Middle frontal gyrus (tissue), 1 donor: ENCODE results near the gene CYFIP1.

Experiments used
- DNase-seq: peaks from one replicate; pipeline ENCODE4 v3.0.0-alpha.2; 2015; ENCODE audit warnings: low spot score; ENCODE audit errors: extremely low spot score

CYFIP1 gene

DNA sequence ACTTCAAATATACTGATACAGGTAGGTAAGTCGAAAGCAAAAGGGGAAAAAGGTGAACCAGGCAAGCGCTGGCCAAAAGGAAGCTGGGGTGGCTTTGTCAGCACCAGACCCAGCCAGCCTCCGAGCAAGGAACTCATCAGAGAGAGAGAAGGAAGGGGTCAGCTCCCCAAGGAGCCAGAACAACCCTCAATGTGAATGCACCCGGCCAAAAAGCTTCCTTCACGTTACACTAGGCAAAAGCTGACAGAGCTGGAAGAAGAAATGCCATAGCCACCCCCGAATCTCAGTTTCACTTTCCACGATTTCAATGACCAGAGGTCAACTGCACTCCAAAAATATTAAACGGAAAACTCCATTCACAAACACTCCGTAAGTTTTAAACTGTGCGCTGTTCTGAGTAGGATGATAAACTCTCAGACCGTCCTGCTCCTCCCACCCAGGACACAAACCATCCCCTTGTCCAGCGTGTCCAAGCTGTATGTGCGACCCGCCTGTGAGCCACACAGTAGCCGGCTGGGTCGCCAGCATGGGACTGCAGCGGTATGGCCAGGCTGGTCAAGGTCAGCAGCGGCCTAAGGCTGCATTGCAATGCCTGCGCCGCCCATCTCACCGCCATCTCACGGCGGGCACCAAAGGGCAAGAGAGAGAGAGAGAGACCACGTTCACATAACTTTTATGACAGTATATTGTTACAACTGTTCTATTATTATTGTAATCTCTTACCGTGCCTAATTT is 29.7 kb downstream of the CYFIP1 start:
- no peak for DNase-seq

DNA sequence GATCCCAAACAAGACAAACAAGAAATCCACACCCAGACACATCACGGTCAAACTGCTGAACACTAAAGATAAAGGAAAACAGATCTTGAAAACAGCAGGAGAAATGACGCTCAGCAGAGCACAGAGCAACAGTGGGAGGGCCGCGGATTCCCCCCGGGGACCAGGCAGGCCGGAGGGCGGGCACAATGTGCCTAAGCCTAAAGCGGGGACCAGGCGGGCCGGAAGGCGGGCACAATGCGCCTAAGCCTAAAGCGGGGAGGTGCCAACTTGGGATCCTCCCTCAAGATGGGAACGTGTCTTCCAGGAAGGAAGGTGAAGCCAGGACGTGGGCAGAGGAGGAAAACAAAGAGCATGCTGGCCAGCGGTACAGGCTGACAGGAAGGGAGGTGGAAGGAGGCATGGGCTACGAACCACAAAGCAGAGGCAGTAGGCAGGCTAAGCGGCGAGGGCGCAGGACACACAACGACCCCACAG is 31.1 kb downstream of the CYFIP1 start:
- no peak for DNase-seq

DNA sequence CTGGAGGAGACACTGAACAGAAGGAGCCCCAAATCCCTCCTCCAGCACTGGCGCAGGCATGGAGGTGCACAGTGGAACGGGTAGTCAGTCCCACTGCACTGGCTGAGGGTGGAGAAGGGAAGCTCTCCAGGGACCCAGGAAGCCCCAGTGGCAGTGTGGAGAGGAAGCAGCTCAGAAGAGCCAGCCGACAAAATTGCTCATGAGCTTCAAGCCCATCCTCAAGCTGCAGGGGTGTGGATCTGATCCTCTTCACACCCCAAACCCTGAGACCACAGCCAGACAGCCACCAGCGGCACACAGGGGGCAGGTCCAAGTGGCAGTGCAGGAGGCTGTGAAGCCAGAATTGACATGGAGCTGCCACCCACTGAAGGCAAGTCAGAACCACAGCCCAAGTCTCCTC is 32.1 kb downstream of the CYFIP1 start:
- no peak for DNase-seq

DNA sequence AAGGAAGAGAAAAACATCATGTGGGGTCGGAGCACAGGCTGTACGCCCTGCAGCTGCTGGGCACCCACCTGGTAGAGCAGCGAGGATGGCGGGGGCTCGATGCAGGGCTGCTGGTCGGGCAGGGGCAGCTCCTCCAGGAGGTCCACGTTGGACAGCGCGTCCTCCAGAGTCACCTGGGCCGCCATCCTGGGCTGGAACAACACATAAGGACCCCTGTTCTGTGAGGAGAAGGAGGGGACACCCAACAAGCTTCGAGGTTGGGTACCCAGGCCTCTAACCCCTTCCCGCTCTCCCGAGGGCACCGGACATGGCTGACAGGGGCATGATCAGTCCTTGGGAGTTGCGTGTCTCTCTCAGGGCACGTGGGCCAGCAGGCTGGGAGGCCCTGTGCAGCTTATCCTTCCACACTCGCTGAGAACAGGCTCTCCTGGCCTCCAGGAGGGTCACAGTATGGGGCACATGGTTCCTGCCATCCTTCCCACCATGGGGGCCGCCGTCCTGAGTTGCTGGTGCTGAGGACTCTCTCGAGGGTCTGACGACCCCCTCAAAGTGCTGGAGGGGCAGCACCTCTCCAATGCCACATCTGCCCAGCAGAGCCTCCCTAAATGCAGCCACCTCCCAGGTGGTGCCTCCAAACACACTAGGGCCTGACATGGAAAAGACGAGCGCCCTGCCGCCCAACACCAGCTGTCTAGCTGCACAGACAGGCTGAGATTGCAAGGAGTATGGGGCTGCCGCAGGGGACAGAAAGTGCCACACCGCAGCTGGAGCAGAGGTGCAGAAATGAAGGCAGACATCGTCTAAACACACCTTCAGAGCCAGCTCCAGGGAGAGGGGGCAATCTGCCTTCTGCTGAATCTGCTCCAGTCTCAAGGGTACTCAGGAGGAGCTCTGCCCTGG is 32.8 kb downstream of the CYFIP1 start:
- DNase-seq: no peak

DNA sequence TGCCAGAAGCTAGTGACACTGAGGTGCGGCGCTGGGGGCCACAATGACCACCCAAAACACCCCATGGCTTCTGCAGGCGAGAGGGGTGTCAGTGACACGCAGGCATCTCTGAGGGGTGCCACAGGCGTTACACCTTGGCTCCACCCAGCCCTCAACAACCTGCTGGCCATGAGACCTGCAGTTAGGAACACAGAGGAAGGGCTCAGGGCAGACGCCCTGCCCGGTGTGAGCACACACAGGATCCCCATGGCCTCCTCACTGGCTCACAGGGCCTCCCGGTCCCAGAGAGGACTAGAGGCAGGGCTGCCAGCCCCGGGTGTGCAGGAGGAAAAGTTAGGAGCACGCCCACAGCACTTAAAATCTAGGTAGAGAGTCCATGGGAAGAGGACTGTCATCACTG is 35.1 kb downstream of the CYFIP1 start:
- DNase-seq: no peak

DNA sequence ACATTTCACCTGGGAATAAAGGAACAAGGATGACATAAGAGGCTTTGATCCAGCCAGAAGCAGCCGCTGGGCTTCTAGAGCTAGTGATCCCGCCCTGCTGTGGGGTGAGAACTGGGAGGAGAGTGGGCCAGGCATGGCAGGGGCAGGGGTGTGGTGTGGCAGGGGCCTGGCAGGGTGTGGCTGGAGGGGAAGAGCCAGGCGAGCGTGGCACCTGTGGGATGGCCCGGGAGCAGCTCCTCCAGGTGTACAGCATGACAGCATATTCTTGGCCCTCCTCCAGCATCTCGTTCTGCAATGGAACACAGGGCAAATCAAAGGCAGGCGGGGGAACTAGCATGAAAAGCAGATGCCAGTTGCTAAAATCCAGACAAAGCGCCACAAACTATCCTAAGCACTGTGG is 35.5 kb downstream of the CYFIP1 start:
- no peak for DNase-seq

DNA sequence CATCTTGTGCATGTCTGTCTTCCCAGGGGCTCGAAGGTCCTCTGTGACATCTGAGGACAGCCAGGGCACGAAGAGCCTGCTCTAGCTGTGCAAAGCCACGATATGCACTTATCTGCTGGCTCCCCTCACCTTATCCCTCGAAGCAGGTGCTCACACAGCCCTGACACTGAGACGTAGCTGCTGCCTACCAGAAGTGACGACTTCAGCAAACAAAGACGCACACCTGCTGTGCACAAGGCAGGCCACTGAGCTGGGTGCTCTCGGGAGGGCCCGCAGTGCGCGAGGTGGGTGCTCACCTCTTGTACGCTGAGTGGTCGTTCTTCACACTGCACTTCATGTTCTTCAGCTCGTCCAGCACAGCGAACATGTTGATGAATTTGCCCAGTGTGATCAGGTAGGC is 37.3 kb downstream of the CYFIP1 start:
- DNase-seq: no peak

DNA sequence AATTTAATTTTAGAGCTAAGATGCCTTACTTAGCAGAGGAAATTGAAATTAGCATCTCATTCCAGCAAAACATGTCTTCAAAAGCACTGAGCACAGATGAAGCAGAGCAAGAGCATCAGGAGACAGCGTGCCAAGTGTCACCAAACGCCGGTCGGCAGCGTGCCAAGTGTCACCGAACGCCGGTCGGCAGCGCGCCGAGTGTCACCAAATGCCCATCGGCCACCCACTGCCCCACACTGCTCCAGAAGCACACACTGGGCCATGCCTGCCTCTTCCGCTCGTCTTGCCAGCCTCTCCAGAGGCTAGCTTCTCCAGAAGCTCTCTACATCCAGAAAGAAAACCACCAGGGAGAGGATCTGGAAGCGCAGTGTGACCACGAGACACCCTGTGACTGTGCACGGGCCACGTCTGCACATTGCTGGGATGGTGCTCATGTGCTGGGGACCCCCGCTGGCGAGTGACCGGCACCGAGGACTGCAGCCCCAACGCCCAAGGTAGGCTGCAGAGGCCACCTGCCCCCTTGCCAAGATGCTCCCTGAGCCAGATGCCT is 37.8 kb downstream of the CYFIP1 start:
- no peak for DNase-seq

DNA sequence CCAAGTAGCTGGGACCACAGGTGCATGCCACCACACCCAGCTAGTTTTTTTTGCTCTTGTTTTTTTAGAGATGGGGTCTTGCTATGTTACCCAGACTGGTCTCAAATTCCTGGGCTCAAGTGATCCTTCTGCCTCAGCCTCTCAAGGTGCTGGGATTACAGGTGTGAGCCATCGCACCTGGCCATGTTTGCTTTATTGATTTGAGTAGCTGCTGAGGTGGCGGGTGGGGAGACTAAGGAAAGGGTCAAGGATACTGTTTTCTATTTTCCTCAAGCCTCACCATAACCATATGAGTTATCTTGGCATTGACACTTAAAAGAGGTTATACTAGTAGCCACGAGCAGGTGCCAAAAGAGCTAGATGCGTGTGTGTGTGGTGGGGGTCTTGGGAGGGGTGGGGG is 39.0 kb downstream of the CYFIP1 start:
- DNase-seq: no peak

DNA sequence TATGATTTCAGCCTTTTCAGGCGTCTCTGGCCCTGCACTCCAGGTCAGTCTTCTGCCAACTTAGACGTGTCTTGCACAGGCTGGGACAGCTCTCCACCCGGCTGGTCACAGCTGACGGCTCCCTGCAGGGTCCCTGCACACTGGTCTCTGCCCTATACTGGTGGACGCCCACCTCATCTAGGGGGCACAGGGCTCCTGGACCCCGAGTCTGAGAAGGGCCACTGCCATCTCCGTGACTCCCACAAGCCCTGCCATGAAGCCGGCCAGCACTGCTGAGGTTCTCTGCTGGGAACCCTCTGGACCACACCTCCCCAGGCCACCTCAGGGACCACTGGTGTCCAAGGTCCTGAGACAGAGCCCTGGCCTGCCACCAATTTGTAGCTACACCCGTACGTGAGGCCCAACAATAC is 40.5 kb downstream of the CYFIP1 start:
- no peak for DNase-seq

DNA sequence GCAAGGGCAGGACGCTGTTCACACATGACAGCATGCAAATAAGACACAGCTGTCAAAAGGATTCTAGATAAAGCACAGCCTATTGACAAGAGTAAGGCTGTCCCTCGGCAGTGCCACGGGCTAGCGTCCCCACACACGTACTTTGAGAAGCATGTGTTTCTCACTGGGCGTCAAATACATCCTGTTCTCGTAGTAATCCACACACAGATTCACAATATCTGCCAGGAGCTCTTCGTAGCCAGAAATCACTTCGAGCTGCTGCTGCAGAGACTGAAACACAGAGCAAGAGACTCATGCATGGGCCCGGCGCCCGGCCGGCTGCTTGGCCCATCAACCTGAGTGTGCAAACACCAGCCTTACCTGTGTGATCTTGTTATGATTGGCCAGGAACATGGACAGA is 41.1 kb downstream of the CYFIP1 start:
- peak; percentile 18 for DNase-seq

DNA sequence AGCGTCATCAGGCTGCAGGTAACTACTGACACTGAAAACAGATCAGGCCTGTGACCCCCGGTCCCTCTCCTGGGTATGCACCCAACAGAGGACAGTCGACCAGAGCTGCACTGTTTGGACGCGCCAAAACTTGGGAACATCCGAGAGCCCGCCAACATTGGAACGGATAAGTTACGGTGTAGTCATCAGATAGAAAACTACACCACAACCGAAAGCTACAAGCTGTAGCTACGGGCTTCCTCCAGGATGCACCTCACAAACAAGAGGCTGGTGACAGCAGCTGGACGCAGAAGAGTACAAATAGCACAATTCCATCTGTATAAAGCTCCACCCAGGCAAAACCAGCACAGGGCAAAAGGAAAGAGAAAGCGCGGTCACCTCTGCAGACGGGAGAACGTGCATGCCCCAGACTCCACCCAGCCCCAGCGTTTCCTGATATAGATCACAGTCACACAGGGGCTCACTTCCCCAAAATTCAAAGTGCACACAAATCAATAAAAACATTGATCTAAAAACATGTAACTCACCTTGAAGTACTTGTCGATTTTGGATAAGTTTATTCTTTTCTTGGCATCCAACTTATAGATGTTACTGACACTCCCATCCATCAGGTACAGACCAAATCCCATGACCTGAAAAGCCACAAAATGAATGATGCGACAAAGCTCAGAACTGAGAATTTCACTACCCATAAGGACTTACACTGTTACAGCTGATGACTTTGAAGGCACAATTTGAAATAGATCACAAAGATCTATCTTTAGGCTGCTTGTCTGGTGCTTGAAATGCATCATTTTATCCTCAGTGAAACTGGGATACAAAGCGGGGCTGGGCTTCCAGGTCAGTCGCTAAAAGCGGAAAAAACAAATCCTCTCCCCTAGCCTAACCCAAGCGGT is 43.3 kb downstream of the CYFIP1 start:
- DNase-seq: no peak

DNA sequence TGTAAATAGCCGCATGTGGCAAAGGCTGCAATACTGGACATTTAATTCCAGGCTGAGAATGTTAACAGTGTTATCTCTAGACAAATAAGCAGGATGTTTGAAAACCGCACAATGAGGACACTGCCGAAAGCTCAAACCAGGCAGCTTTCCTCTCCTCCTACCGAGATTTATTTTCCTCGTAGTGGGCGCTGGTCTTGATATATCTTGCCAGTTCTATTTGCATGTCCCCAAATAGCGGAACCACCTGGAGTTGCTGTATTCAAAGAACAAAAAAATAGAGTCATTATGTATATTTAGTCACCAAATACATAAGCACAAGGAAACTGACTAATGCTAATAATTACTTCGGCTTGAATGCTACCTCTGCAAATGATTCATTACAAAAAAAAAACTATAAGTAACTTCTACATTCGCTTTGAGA is 46.5 kb downstream of the CYFIP1 start:
- no peak for DNase-seq

DNA sequence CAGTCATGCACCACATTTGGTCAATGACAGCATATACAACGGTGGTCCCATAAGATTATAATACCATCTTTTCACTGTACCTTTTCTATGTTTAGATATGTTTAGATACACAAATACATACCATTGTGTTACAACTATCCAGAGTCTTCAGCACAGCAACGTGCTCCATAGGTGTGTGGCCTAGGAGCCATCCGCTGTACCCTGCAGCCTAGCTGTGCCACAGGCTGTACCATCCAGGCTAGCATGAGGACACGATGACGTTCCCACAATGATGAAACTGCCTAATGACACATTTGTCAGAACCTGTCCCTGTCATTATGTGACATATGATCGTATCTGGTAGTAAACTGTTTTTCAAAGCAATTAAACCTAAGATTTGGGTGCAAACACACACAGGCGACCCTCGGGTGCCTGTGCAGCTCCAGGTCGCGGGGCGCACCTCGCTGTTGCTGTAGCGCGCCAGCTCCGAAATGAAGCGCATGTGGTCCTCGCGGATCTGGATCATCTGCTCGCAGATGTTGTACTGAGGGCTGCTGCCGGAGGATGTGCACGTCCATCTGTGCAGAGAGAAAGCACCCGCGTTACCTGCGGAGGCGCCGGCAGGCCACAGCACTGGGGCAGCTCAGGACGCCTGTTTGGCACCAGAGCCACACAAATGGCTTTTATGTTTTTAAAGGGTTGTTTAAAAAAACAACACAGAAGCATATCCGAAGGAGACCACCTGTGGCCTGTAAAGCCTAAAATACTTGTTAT is 48.2 kb downstream of the CYFIP1 start:
- no peak for DNase-seq

DNA sequence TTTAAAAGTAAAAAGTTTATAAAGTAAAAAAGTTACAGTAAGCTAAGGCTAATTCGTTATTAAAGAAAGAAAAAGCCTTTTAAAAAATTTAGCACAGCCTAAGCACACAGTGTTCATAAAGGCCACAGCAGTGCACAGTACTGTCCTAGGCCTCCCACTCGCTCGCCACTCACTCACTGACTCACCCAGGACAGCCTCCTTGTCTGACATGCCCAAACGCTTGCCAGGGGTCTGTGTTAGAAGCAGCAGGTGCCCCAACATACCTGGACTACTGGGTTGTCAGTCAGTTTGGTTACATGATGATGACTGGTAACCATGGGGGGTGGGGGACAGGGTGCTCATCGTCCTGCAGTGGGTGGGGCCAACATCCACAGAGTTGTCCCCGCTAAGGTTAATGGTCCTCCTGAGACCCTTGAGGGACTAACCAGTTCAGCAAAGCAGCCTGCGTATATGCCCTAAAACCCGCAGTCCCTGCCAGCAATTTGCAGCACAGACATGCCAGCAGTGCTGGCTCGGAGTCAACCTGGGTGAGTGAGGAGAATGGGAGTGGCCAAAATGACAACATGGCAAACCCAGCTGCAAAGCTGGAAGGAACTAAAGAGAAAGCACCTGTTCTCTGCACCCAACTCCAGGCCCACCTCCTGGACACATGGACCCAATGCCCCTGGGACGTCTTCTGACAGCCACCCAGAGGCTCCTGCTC is 49.2 kb downstream of the CYFIP1 start:
- DNase-seq: no peak

DNA sequence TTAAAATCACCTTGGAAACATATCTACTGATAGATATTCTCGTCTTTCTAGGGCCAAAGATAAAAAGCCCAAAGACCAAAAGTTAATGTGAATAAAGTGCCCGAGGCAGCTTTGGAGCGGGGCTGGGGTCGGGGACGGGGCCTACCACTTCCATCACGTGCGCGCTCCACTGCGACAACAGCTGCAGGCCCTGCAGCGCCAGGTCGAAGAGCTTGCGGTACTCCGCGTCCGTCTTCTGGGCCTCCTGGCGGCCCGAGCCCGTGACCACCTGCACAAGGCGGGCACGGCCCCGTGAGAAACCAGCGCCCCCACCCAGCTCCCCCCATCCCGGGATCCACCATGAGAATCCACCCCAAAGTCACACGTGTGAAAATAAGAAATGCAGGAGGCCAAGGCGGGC is 52.4 kb downstream of the CYFIP1 start:
- no peak for DNase-seq

DNA sequence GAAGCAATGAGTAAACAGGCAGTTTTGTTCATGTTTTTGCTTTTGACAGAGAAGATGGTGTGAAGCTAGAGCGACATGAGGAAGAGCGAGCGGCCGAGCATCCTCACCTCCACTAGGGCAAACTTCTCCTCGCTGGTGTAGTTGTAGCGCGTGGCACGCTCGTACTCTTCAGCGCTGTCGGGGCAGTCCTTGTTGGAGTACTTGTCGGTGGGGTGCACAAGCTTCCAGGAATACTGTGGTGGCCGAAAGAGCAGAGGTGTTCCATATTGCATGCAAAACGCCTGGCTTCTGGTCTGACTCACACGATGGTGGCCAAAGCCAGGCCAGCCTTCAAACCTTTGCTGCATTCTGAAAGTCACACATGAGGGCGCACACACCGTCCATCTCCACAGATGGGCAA is 54.3 kb downstream of the CYFIP1 start:
- DNase-seq: no peak

DNA sequence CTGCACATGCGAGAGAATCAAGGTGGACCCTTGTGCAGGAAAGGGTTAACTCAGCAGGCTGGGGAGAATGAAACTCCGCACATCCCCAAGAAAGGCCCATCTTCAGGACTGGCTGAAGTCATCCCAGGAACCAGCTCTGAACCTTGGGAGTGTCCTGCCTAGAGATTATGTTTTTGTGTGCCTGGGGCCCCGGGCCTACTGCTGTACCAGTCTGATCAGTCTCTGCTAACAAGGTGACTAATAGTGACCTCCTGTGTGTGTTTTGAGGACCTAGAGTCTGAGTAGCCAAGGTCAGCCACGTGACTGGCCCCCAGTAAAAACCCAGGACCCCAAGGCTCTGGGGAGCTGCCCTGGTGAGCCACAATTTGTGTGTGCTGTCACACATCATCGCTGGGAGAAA is 58.2 kb downstream of the CYFIP1 start:
- no peak for DNase-seq

DNA sequence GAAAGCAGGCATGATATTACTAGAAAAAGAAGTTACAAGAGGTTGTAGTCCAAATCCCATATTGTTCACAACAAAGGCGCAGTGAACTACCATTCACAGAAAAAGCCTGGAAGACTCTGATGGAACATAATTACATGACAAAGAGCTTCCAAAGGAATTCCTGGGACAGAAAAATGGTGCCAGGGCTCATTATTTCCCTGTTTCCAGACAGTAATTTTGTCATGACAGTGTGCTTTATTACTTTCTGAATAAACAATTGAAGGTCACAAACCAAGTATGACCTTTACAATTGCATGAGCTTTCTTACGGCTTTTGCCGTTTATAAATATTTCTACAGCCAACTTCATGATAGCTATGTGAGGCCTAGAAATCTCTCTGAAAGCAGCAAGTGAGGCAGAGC is 61.0 kb downstream of the CYFIP1 start:
- no peak for DNase-seq

DNA sequence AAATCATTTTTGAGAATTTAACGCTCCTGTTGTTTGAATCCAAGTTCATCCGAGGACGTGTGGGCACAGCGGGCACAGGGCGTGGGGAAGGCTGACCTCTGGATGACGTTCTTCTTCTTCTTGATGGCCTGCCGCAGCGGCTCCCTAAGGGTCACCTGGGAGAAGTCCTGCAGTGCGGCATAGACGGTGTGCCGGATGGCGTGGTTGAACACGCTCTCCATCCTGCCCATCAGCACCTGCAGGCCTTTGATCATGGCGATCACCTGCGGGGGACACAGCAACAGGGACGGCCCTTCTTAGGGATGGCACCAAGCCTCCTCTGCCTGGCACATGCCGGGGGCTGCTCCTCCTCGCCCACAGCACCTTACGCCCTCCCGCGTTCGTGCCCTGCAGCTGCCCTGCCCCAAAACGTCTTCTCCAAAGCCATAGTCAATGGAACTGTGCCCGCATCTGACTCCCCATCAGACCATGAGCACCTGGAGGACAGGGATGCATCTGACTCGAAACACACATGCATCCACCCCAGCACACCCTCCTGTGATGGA is 61.5 kb downstream of the CYFIP1 start:
- no peak for DNase-seq
